IMR-90 (cell line): Measurements from ENCODE around the gene PSEN1. TPM values are rescaled to one million over a fixed set of nuclear protein-coding genes. Genes with fewer than 3 reads are reported as not detected.

Experiments
- ATAC-seq: fragments of 200-7000 bp; cut with Tn5 transposase; 2 replicates; pipeline ENCODE4 v1.9.1; 2020; ENCODE audit warnings: low read depth, mild to moderate bottlenecking, moderate library complexity
- BruUV-seq: library from RNA; stranded (reverse); fragments of 400-500 nt; replicated peaks from 2 replicates; lab custom pipeline; 2021; lab: Mats Ljungman, UMichigan
- CTCF ChIA-PET: fragments of 300-600 bp; formaldehyde crosslinking; extraction: SDS; loops from one replicate; lab custom pipeline; 2021; ENCODE audit warnings: antibody characterized with exemption; lab: Yijun Ruan, JAX
- POLR2A ChIA-PET: fragments of 300-600 bp; sonication (Branson Sonifier 250); formaldehyde crosslinking; loops from one replicate; lab custom pipeline; 2022; ENCODE audit warnings: antibody characterized with exemption; ENCODE audit not compliant: unreplicated experiment; lab: Charles Lee
- DNase-seq: peaks from one replicate; pipeline ENCODE4 v3.0.0; 2013
- H2AFZ ChIP-seq: replicated peaks from 2 replicates; pipeline ENCODE3; 2013; ENCODE audit warnings: low read length, mild to moderate bottlenecking; ENCODE audit not compliant: poor library complexity
- H2AK5ac ChIP-seq: 2 replicates; pipeline ENCODE4 v1.6.1; 2013; ENCODE audit warnings: low read depth, low read length, inconsistent platforms
- H2AK9ac ChIP-seq: replicated peaks from 2 replicates; pipeline ENCODE3; 2013; ENCODE audit warnings: mild to moderate bottlenecking, low read depth, low read length, moderate library complexity; ENCODE audit not compliant: poor library complexity
- H2BK120ac ChIP-seq: 2 replicates; pipeline ENCODE4 v1.6.1; 2013; ENCODE audit warnings: low read depth, low read length, inconsistent platforms
- H2BK15ac ChIP-seq: 3 replicates; pipeline ENCODE4 v1.6.1; 2013; ENCODE audit warnings: low read depth, low read length, inconsistent platforms
- H2BK20ac ChIP-seq: 2 replicates; pipeline ENCODE4 v1.6.1; 2013; ENCODE audit warnings: low read depth, mild to moderate bottlenecking, inconsistent platforms, low read length, moderate library complexity
- H2BK5ac ChIP-seq: 2 replicates; pipeline ENCODE4 v1.6.1; 2013; ENCODE audit warnings: mild to moderate bottlenecking, low read depth, low read length, inconsistent platforms; ENCODE audit not compliant: poor library complexity, severe bottlenecking
- H3K14ac ChIP-seq: replicated peaks from 2 replicates; pipeline ENCODE4 v1.6.1; 2013; ENCODE audit warnings: low read depth, low read length, inconsistent platforms
- H3K18ac ChIP-seq: 2 replicates; pipeline ENCODE4 v1.6.1; 2013; ENCODE audit warnings: low read depth, low read length, control low read depth
- H3K23ac ChIP-seq: 2 replicates; pipeline ENCODE4 v1.6.1; 2013; ENCODE audit warnings: low read depth, low read length, inconsistent platforms
- H3K27ac ChIP-seq: 2 replicates; pipeline ENCODE4 v1.5.1; 2013; ENCODE audit warnings: mild to moderate bottlenecking, control low read depth, low read length; ENCODE audit not compliant: insufficient read depth
- H3K27me3 ChIP-seq: 2 replicates; pipeline ENCODE4 v1.6.1; 2013; ENCODE audit warnings: low read length; ENCODE audit not compliant: control insufficient read depth, insufficient read depth
- H3K36me3 ChIP-seq: 2 replicates; pipeline ENCODE4 v1.6.1; 2013; ENCODE audit warnings: low read length, mixed read lengths; ENCODE audit not compliant: control insufficient read depth, insufficient read depth
- H3K4ac ChIP-seq: 2 replicates; pipeline ENCODE4 v1.6.1; 2013; ENCODE audit warnings: low read depth, low read length, inconsistent platforms
- H3K4me1 ChIP-seq: 2 replicates; pipeline ENCODE4 v1.6.1; 2013; ENCODE audit warnings: low read length, mixed read lengths; ENCODE audit not compliant: control insufficient read depth, insufficient read depth
- H3K4me2 ChIP-seq: 2 replicates; pipeline ENCODE4 v1.6.1; 2013; ENCODE audit warnings: low read depth, mild to moderate bottlenecking, control low read depth, low read length, moderate library complexity
- H3K4me3 ChIP-seq: 2 replicates; pipeline ENCODE4 v1.5.1; 2013; ENCODE audit warnings: low read depth, mild to moderate bottlenecking, control low read depth, low read length, moderate library complexity; ENCODE audit not compliant: insufficient read depth
- H3K56ac ChIP-seq: 2 replicates; pipeline ENCODE4 v1.6.1; 2013; ENCODE audit warnings: low read length, inconsistent platforms; ENCODE audit not compliant: insufficient read depth; ENCODE audit errors: extremely low read depth
- H3K79me1 ChIP-seq, 2 experiments: 2 replicates each; pipeline ENCODE4 v1.6.1; 2013; ENCODE audit warnings: low read length in 2 of 2, inconsistent platforms in 1 of 2, low read depth in 1 of 2
- H3K9ac ChIP-seq: 2 replicates; pipeline ENCODE4 v1.6.1; 2013; ENCODE audit warnings: low read depth, low read length, control low read depth
- H3K9me1 ChIP-seq: 2 replicates; pipeline ENCODE4 v1.6.1; 2013; ENCODE audit warnings: low read length, inconsistent platforms; ENCODE audit not compliant: insufficient read depth
- H3K9me3 ChIP-seq: 2 replicates; pipeline ENCODE4 v1.6.1; 2013; ENCODE audit warnings: low read length; ENCODE audit not compliant: control insufficient read depth, insufficient read depth
- H4K20me1 ChIP-seq: 2 replicates; pipeline ENCODE4 v1.6.1; 2013; ENCODE audit warnings: low read length, inconsistent platforms; ENCODE audit not compliant: insufficient read depth
- H4K5ac ChIP-seq: 2 replicates; pipeline ENCODE4 v1.6.1; 2013; ENCODE audit warnings: mild to moderate bottlenecking, low read depth, low read length, control low read depth
- H4K8ac ChIP-seq, 2 experiments: 2 replicates each; pipeline ENCODE4 v1.6.1; 2013; ENCODE audit warnings: low read depth in 2 of 2, low read length in 2 of 2, control low read depth in 1 of 2, inconsistent platforms in 1 of 2
- H4K91ac ChIP-seq: 2 replicates; pipeline ENCODE4 v1.6.1; 2013; ENCODE audit warnings: low read depth, low read length, inconsistent platforms; ENCODE audit not compliant: insufficient read depth
- ELK1 ChIP-seq: fragments of 150-350 bp; IDR thresholded peaks from 2 replicates; pipeline ENCODE4 v1.6.1; 2016; ENCODE audit warnings: low read depth, mild to moderate bottlenecking, low read length, moderate library complexity, borderline replicate concordance
- MAZ ChIP-seq: IDR thresholded peaks from 2 replicates; pipeline ENCODE4 v1.6.1; 2012; ENCODE audit warnings: low read depth, mild to moderate bottlenecking, low read length, improper control_type of control experiment, moderate library complexity, borderline replicate concordance
- NFE2L2 ChIP-seq: fragments of 150-350 bp; IDR thresholded peaks from 2 replicates; pipeline ENCODE4 v1.6.1; 2016; ENCODE audit warnings: low read depth, mild to moderate bottlenecking, low read length
- POLR2A ChIP-seq: IDR thresholded peaks from 2 replicates; pipeline ENCODE4 v1.6.1; 2012; ENCODE audit warnings: mild to moderate bottlenecking, low read depth, low read length
- RAD21 ChIP-seq: IDR thresholded peaks from 2 replicates; pipeline ENCODE4 v1.6.1; 2012; ENCODE audit warnings: low read length, improper control_type of control experiment
- SMC3 ChIP-seq: fragments of 150-350 bp; IDR thresholded peaks from 2 replicates; pipeline ENCODE4 v1.6.1; 2016; ENCODE audit warnings: low read depth, mild to moderate bottlenecking, antibody characterized with exemption, low read length, moderate library complexity
- WGBS, 2 experiments: methylation state at CpG; one replicate each; pipeline versions ENCODE4 v1.1.5 to v1.1.7; 2013; ENCODE audit warnings: missing lambda C conversion rate in 2 of 2; ENCODE audit not compliant: insufficient read length in 1 of 2; ENCODE audit errors: extremely low coverage in 2 of 2; 5-methylcytosine and 5-hydroxymethylcytosine counted together
- dilution Hi-C: fragments of 300-500 bp; cut with HindIII; formaldehyde crosslinking; loops from one replicate; pipeline ENCODE4 v1.14.3; 2018; ENCODE audit warnings: low sequenced_read_pairs; ENCODE audit not compliant: unreplicated experiment
- in situ Hi-C: fragments of 300-500 bp; cut with MboI; formaldehyde crosslinking; loops from 3 replicates; pipeline ENCODE4 v1.14.3; 2019; ENCODE audit warnings: low sequenced_read_pairs, inconsistent platforms, mixed read lengths
- intact Hi-C: fragments of 100-400 bp; cut with micrococcal nuclease; formaldehyde crosslinking; loops from 2 replicates; pipeline ENCODE4 v1.10.0; 2022
- polyA plus RNA-seq, 3 experiments: library from polyadenylated mRNA; depleted of rRNA; stranded (reverse); fragments of >200 nt; gene quantifications; 2 replicates each; pipeline ENCODE4 v1.2.3, GENCODE V29; 2012; ENCODE audit warnings: low replicate concordance in 1 of 3
- total RNA-seq: library from RNA; depleted of rRNA; stranded (reverse); fragments of >200 nt; gene quantifications from 2 replicates; pipeline ENCODE4 v1.2.3, GENCODE V29; 2012

PSEN1 gene
- total and polyA plus RNA-seq, 2 of the 4 experiments (the other 2 are of a cell fraction) = 14.8 to 62.7 TPM

- Histone ChIP-seq H3K9ac (no peak overlapping the region), H3K9me3 (no peaks in the 10 kb centered on the region), H2AK5ac (no peak overlapping the region), H2BK120ac (no peak overlapping the region), H3K14ac (no peak overlapping the region), H3K36me3 (peaks cover 23% of the 10 kb centered on the region), H4K91ac (no peak overlapping the region), H3K4me3 (no peak overlapping the region), H2AFZ (no peak overlapping the region), H3K4ac (no peak overlapping the region), H3K18ac (no peak overlapping the region), H3K79me1 (peaks cover 3 to 6% of the 10 kb centered on the region in 2 experiments; a peak in 2 of 4 replicates), H4K5ac (no peak overlapping the region), H2AK9ac (no peak overlapping the region), H2BK5ac (no peak overlapping the region), H3K9me1 (0 out of 2 replicates have a peak, but pooled peaks cover 5% of the 10 kb centered on the region), H3K4me1 (no peaks in the 10 kb centered on the region), H3K56ac (no peak overlapping the region), H2BK15ac (no peak overlapping the region), H3K27me3 (no peaks in the 10 kb centered on the region), H3K23ac (no peak overlapping the region), H4K20me1 (no peaks in the 10 kb centered on the region), H4K8ac (no peak overlapping the region), H2BK20ac (no peak overlapping the region), H3K4me2 (no peak overlapping the region), H3K27ac (no peak overlapping the region)
- in situ Hi-C loops = no loop called here
- POLR2A ChIA-PET = no interaction called here
- TF ChIP-seq MAZ (no peak), POLR2A (no peak), SMC3 (no peak), RAD21 (no peak), ELK1 (no peak), NFE2L2 (no peak)
- WGBS, 2 experiments = 82% methylated on average over 2 of the region's 9 CpGs; no CpG with 5 or more reads in 1 of the 2 experiments
- dilution Hi-C loops = no loop called here
- CTCF ChIA-PET = interaction anchor here (0.7 kb wide), 1 partner anchor 287 kb away, joined by 3 read pairs; no protein-coding TSS in a partner anchor
- BruUV-seq = no TSS peak
- no peak for DNase-seq
- ATAC-seq = no peak
- intact Hi-C loops = no loop called here
Observed at GRCh38 chr14:73168274-73168673, 32.0 kb downstream of the PSEN1 start.
